ENCODE results near the gene MRPS5. TPM values are rescaled to one million over a fixed set of nuclear protein-coding genes. Genes with fewer than 3 reads are reported as not detected.

MRPS5 gene
- total and polyA plus RNA-seq, 12 donors = 50.6 to 144 (median 61.7) TPM

GRCh38 chr2:95121093-95121406, 558 bp downstream of the MRPS5 start:
- Histone ChIP-seq H3K9me3 (no peaks in the 10 kb centered on the region), H3K36me3 (peaks cover 0 to 21% (median 0%) of the 10 kb centered on the region in 9 donors), H3K4me3 (peak overlapping the region; percentile 76 to 99 (median 88)), H3K4me1 (peaks cover 9 to 41% (median 36%) of the 10 kb centered on the region in 9 donors), H3K27ac (peak overlapping the region; percentile 93 to 99 (median 97)), H3K27me3 (no peaks in the 10 kb centered on the region)
- DNase-seq = no peak
- intact Hi-C loops (cut with DNase I) = loop anchor here in 7 of 10 donors (5.0 to 10.0 kb wide), 5 partner anchors 36 to 99 kb away; partner anchors contain the start of genes ZNF514 (in 4 of the 7) and ZNF892 (in 3 of the 7)
- TF ChIP-seq CTCF (IDR thresholded peaks at IDR 0.05) = no peak
- peak in 1 of 8 donors; percentile 4 for ATAC-seq
- 1% methylated on average over 11 of the region's 11 CpGs for WGBS, 2 donors

GRCh38 chr2:95115418-95115817, 6.2 kb downstream of the MRPS5 start:
- peak; percentile 39 to 80 (median 71) for TF ChIP-seq CTCF (IDR thresholded peaks at IDR 0.05)
- peaks cover 0 to 71% (median 13%) of the 10 kb centered on the region in 9 donors for H3K36me3 ChIP-seq
- no peak overlapping the region for H3K4me3 ChIP-seq
- peaks cover 5 to 41% (median 30%) of the 10 kb centered on the region in 9 donors for H3K4me1 ChIP-seq
- WGBS, 2 donors = 17 to 18% methylated on average over 7 of the region's 7 CpGs
- no peaks in the 10 kb centered on the region for H3K9me3 ChIP-seq
- H3K27me3 ChIP-seq = no peaks in the 10 kb centered on the region
- ATAC-seq (peak; percentile 76 to 93 (median 87)), DNase-seq (peak; percentile 45 to 56)
- intact Hi-C loops (cut with DNase I) = loop anchor here in 6 of 10 donors (5.0 to 10.0 kb wide), 3 partner anchors 38 to 93 kb away; partner anchors contain the start of gene MAL (in 1 of the 6)
- no peak overlapping the region for H3K27ac ChIP-seq

- intact Hi-C loops (cut with DNase I) = loop anchor here in 2 of 10 donors (5.0 to 10.0 kb wide), 2 partner anchors 89 to 91 kb away; partner anchors contain the start of gene MAL (in 1 of the 2)
- Histone ChIP-seq H3K9me3 (no peaks in the 10 kb centered on the region), H3K4me3 (no peak overlapping the region), H3K4me1 (peaks cover 0 to 29% (median 17%) of the 10 kb centered on the region in 9 donors), H3K27me3 (no peaks in the 10 kb centered on the region), H3K27ac (no peak overlapping the region), H3K36me3 (peaks cover 0 to 89% (median 29%) of the 10 kb centered on the region in 9 donors)
- DNase-seq (no peak), ATAC-seq (no peak)
- WGBS, 2 donors = 94 to 98% methylated on average over 7 of the region's 7 CpGs
- TF ChIP-seq CTCF (IDR thresholded peaks at IDR 0.05) = no peak
Observed at GRCh38 chr2:95113464-95113863, 8.1 kb downstream of the MRPS5 start.

GRCh38 chr2:95110395-95110794, 11.2 kb downstream of the MRPS5 start:
- no peak for TF ChIP-seq CTCF (IDR thresholded peaks at IDR 0.05)
- intact Hi-C loops (cut with DNase I) = loop anchor here in 2 of 10 donors (5.0 to 10.0 kb wide), 2 partner anchors 86 to 88 kb away; partner anchors contain the start of gene MAL (in 1 of the 2)

More at GRCh38 chr2:95110395-95110794, 11.2 kb downstream of the MRPS5 start:
- no peaks in the 10 kb centered on the region for H3K9me3 ChIP-seq
- H3K4me3 ChIP-seq = no peak overlapping the region
- ATAC-seq (no peak), DNase-seq (no peak)
- H3K27me3 ChIP-seq = no peaks in the 10 kb centered on the region
- H3K27ac ChIP-seq = no peak overlapping the region
- peaks cover 0 to 99% (median 47%) of the 10 kb centered on the region in 9 donors for H3K36me3 ChIP-seq
- H3K4me1 ChIP-seq = peaks cover 0 to 16% (median 8%) of the 10 kb centered on the region in 9 donors
